Fibroblast of villous mesenchyme (primary cell): ENCODE data around the gene PTPRK. TPM values are rescaled to one million over a fixed set of nuclear protein-coding genes. Genes with fewer than 3 reads are reported as not detected.
A peak's percentile ranks its signal among the peaks of the same experiment; 100 is the strongest.

ENCODE experiments used
- DNase-seq: peaks from one replicate; pipeline ENCODE4 v3.0.0-alpha.2; 2010; ENCODE audit warnings: low read depth
- H3K4me3 ChIP-seq: 2 replicates; pipeline ENCODE4 v1.5.1; 2011; ENCODE audit warnings: low read depth, mild to moderate bottlenecking, low read length
- CTCF ChIP-seq: IDR thresholded peaks from 2 replicates; pipeline ENCODE4 v1.5.1; 2012; ENCODE audit warnings: low read depth, mild to moderate bottlenecking, low read length; ENCODE audit not compliant: insufficient read depth
- total RNA-seq: library from RNA; depleted of rRNA; stranded (reverse); fragments of >200 nt; gene quantifications from 2 replicates; pipeline ENCODE4 v1.2.3, GENCODE V29; 2012

PTPRK gene
- total RNA-seq, 1 donor: 70.0 TPM

GRCh38 chr6:128161263-128161662, 359.1 kb downstream of the PTPRK start:
- no peak overlapping the region for H3K4me3 ChIP-seq
- no peak for DNase-seq
- TF ChIP-seq CTCF: no peak

GRCh38 chr6:128158496-128158895, 361.9 kb downstream of the PTPRK start:
- TF ChIP-seq CTCF: no peak
- peak; percentile 64 for DNase-seq
- no peak overlapping the region for H3K4me3 ChIP-seq

GRCh38 chr6:128156321-128157111, 363.9 kb downstream of the PTPRK start:
- no peak for TF ChIP-seq CTCF
- DNase-seq: no peak
- H3K4me3 ChIP-seq: no peak overlapping the region

GRCh38 chr6:128155826-128156225, 364.6 kb downstream of the PTPRK start:
- DNase-seq: no peak
- TF ChIP-seq CTCF: no peak
- H3K4me3 ChIP-seq: no peak overlapping the region

GRCh38 chr6:128152551-128152950, 367.8 kb downstream of the PTPRK start:
- no peak overlapping the region for H3K4me3 ChIP-seq
- no peak for DNase-seq
- TF ChIP-seq CTCF: no peak

GRCh38 chr6:128150376-128150775, 370.0 kb downstream of the PTPRK start:
- DNase-seq: no peak
- no peak for TF ChIP-seq CTCF
- no peak overlapping the region for H3K4me3 ChIP-seq

GRCh38 chr6:128149796-128150195, 370.6 kb downstream of the PTPRK start:
- TF ChIP-seq CTCF: no peak
- H3K4me3 ChIP-seq: no peak overlapping the region
- DNase-seq: no peak
